PFSK-1 (cell line): ENCODE results near the gene GLIS1.

Experiments
- FOXP2 ChIP-seq: optimal IDR thresholded peaks from 2 replicates; pipeline ENCODE3; 2011; ENCODE audit warnings: borderline replicate concordance, control low read depth, inconsistent platforms; ENCODE audit not compliant: insufficient read depth; ENCODE audit errors: extremely low read length, extremely low read depth
- POLR2AphosphoS5 ChIP-seq: IDR thresholded peaks from 2 replicates; pipeline ENCODE4 v1.6.1; 2012; ENCODE audit warnings: low read depth, mild to moderate bottlenecking, control low read depth, low read length, moderate library complexity
- REST ChIP-seq, 2 experiments: IDR thresholded peaks; 2 replicates each; pipeline versions ENCODE4 v1.6.1 to v1.8.0; 2011 to 2012; ENCODE audit warnings: low read depth in 2 of 2, low read length in 2 of 2, control low read depth in 1 of 2, inconsistent platforms in 1 of 2, mild to moderate bottlenecking in 1 of 2, moderate library complexity in 1 of 2; ENCODE audit not compliant: insufficient read depth in 1 of 2
- SIN3A ChIP-seq: IDR thresholded peaks from 2 replicates; pipeline ENCODE4 v1.6.1; 2012; ENCODE audit warnings: mild to moderate bottlenecking, low read length, moderate library complexity, borderline replicate concordance; ENCODE audit not compliant: insufficient read depth
- TAF1 ChIP-seq: IDR thresholded peaks from 2 replicates; pipeline ENCODE4 v1.6.1; 2012; ENCODE audit warnings: low read length, control low read depth, borderline replicate concordance; ENCODE audit not compliant: insufficient read depth

GRCh38 chr1:53530550-53530949 lies 208.4 kb downstream of the GLIS1 start:
- TF ChIP-seq POLR2AphosphoS5 (no peak), SIN3A (no peak), TAF1 (no peak), FOXP2 (no peak), REST (IDR thresholded peaks at IDR 0.05; ENCODE audit: insufficient read depth in 1 of 2, low read depth in 2 of 2, low read length in 2 of 2) (no peak)
